K562 treated with DMSO at 1 percent for 24 hours (cell line): ENCODE data around the gene SHKBP1. TPM values are rescaled to one million over a fixed set of nuclear protein-coding genes. Genes with fewer than 3 reads are reported as not detected.

ENCODE experiments used
- total RNA-seq: library from RNA; unstranded; fragments of 300-600 nt; gene quantifications from 2 replicates; pipeline ENCODE4 v1.2.3, GENCODE V29; 2022; ENCODE audit warnings: low read depth; ENCODE audit not compliant: insufficient read depth

SHKBP1 gene
- total RNA-seq = 124 and 131 TPM in 2 replicates

DNA sequence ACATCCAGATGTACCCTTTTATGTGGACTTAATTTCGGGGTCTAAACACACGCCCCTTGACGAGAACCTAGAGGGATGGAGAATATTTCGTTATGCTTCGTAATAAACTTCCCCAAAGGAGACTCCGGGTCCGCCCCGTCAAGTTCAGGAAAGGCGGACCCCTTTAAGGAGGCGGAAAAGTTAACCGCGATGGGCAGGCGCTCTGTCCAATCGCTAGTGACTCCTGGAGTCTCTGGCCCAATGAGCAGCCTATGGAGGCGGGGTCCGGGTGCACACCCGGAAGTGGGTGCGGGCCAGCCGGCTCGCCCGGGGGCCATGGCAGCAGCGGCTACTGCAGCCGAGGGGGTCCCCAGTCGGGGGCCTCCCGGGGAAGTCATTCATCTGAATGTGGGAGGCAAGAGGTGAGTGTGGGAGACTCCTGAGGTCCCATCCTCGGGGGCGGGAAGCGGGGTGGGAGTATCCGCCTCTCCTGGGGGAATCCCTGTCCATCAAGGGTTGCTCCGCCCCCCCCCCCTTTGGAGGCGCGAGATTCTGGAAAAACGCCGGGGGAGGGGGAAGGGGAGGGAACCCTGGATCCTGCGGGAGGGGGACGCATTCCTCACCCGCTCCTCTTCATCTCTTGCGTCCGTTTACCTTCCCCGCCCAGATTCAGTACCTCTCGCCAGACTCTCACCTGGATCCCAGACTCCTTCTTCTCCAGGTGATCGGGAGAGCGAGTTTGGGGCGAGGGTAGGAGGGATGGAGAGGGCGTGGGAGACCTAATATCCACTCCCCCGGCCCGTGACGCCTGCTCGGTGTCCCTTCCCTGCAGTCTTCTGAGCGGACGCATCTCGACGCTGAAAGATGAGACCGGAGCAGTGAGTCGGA, at the start of gene SHKBP1:
Gene SHKBP1, plus strand, starts transcription at position 289 of the 867 bp plus-strand sequence. Its CDS starts 27 bp downstream, at position 316.

DNA sequence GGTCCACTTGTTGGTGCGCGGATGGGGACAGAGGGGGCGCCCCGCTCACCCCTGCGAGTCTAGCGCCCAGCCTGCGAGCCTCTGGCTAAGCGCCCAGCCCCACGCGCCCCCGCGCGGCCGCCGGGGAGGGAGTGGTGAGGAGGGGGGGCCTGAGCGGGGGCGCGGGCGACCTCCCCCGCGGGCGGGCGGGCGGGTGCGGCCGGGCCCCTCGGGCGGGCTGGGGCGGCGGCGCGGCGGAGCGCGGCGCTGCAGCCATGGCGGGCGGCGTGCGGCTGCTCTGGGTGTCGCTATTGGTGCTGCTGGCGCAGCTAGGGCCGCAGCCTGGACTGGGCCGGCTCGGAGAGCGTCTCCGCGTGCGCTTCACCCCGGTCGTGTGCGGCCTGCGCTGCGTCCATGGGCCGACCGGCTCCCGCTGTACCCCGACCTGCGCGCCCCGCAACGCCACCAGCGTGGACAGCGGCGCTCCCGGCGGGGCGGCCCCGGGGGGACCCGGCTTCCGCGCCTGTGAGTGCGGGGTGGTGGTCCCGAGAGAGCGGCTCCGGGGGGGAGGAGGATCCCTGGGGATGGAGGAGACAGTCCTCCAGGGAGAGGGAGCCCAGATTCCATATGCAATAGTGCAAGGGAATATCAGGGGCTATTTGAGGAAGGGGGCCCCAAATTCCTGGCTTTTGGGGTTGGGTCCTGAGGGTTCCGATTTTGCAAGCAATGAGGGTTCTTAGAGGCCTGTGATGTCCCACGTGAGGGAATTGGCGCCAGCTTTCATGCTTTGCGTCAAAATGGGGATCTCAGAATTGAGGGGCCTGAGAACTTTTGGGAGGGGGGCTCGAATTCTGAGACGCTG, 24.7 kb downstream of the SHKBP1 start, which contains the start of gene LTBP4:
Gene LTBP4, plus strand, starts transcription at position 236 of the 841 bp plus-strand sequence. Its CDS starts 19 bp downstream, at position 255.

Other genes starting within 250 kb of the SHKBP1 start
- 19.2 and 21.4 TPM in 2 replicates for gene C19orf47, start 228.5 kb upstream of the SHKBP1 start, total RNA-seq
- gene PLD3, start 228.2 kb upstream of the SHKBP1 start, total RNA-seq = 1,029 and 1,087 TPM in 2 replicates
- gene HIPK4, start 186.7 kb upstream of the SHKBP1 start, total RNA-seq = 0.58 and 1.3 TPM in 2 replicates
- gene PRX, start 163.5 kb upstream of the SHKBP1 start, total RNA-seq = 8.2 and 8.3 TPM in 2 replicates
- gene SERTAD1, start 150.9 kb upstream of the SHKBP1 start, total RNA-seq = 50.7 and 53.0 TPM in 2 replicates
- gene SERTAD3, start 132.5 kb upstream of the SHKBP1 start, total RNA-seq = 33.7 and 34.9 TPM in 2 replicates
- gene BLVRB, start 111.1 kb upstream of the SHKBP1 start, total RNA-seq = 834 and 1,005 TPM in 2 replicates
- gene SPTBN4, start 109.9 kb upstream of the SHKBP1 start, total RNA-seq = 3.8 and 4.5 TPM in 2 replicates
- 251 and 283 TPM in 2 replicates for gene LTBP4, start 24.5 kb downstream of the SHKBP1 start, total RNA-seq
- 25.7 and 32.9 TPM in 2 replicates for gene NUMBL, start 113.8 kb downstream of the SHKBP1 start, total RNA-seq
- 36.8 and 37.2 TPM in 2 replicates for gene COQ8B, start 140.0 kb downstream of the SHKBP1 start, total RNA-seq
- 15.2 and 17.1 TPM in 2 replicates for gene ITPKC, start 140.2 kb downstream of the SHKBP1 start, total RNA-seq
- 19.6 and 19.7 TPM in 2 replicates for gene ACTMAP, start 173.6 kb downstream of the SHKBP1 start, total RNA-seq
- gene SNRPA, start 174.3 kb downstream of the SHKBP1 start, total RNA-seq = 86.7 and 91.4 TPM in 2 replicates
- gene MIA, start 198.6 kb downstream of the SHKBP1 start, total RNA-seq = not detected in 2 replicates
- 57.1 and 59.4 TPM in 2 replicates for gene RAB4B, start 201.4 kb downstream of the SHKBP1 start, total RNA-seq
- 124 and 143 TPM in 2 replicates for gene EGLN2, start 222.3 kb downstream of the SHKBP1 start, total RNA-seq